ENCODE data around the gene PTP4A1.
A peak's percentile ranks its signal among the peaks of the same experiment; 100 is the strongest.
"Not testable (repeated sequence)": the region's sequence is repeated elsewhere in the genome, so short reads cannot be mapped to it uniquely, and the experiment has no call there.

PTP4A1 gene

GRCh38 chr6:63572044-63572746, at the start of gene PTP4A1, which contains the start of gene LOC128125822:
TSS of gene PTP4A1 (plus strand) at chr6:63572480. CDS start at chr6:63576881, 4,401 bp downstream.
TSS of gene LOC128125822 (plus strand) at chr6:63572480.
- no peaks in the 10 kb centered on the region for H3K27me3 Mint-ChIP-seq (ENCODE audit: low read depth)
- peaks cover 24% of the 10 kb centered on the region for H3K36me3 Mint-ChIP-seq (ENCODE audit: low read depth)
- H3K4me3 Mint-ChIP-seq, result peak within 1 kb of the TSS; percentile 94
- peak; percentile 97 for DNase-seq (ENCODE audit: low spot score)
- H3K4me1 Mint-ChIP-seq (ENCODE audit: low read depth), result peaks cover 31% of the 10 kb centered on the region
- H3K9me3 Mint-ChIP-seq, result no peaks in the 10 kb centered on the region
- peak within 1 kb of the TSS; percentile 94 for H3K27ac Mint-ChIP-seq

GRCh38 chr6:63522911-63523287, 49.4 kb upstream of the PTP4A1 start:
- H3K36me3 Mint-ChIP-seq (ENCODE audit: low read depth); DNase-seq (ENCODE audit: low spot score); H3K27me3 Mint-ChIP-seq (ENCODE audit: low read depth); H3K4me3 Mint-ChIP-seq; H3K27ac Mint-ChIP-seq: not testable (repeated sequence)
- Mint-ChIP-seq H3K9me3 (peaks cover 13% of the 10 kb centered on the region), H3K4me1 (ENCODE audit: low read depth) (peaks cover 38% of the 10 kb centered on the region)

GRCh38 chr6:63523630-63524029, 48.6 kb upstream of the PTP4A1 start:
- no peak overlapping the region for H3K4me3 Mint-ChIP-seq
- no peak overlapping the region for H3K27ac Mint-ChIP-seq
- H3K9me3 Mint-ChIP-seq, result peaks cover 13% of the 10 kb centered on the region
- H3K27me3 Mint-ChIP-seq (ENCODE audit: low read depth), result no peaks in the 10 kb centered on the region
- H3K36me3 Mint-ChIP-seq (ENCODE audit: low read depth), result peaks cover 7% of the 10 kb centered on the region
- peaks cover 43% of the 10 kb centered on the region for H3K4me1 Mint-ChIP-seq (ENCODE audit: low read depth)
- no peak for DNase-seq (ENCODE audit: low spot score)

GRCh38 chr6:63525186-63525878, 46.9 kb upstream of the PTP4A1 start:
- no peaks in the 10 kb centered on the region for H3K27me3 Mint-ChIP-seq (ENCODE audit: low read depth)
- peaks cover 9% of the 10 kb centered on the region for H3K9me3 Mint-ChIP-seq
- peaks cover 7% of the 10 kb centered on the region for H3K36me3 Mint-ChIP-seq (ENCODE audit: low read depth)
- DNase-seq (ENCODE audit: low spot score), result no peak
- H3K27ac Mint-ChIP-seq, result peak overlapping the region; percentile 64
- no peak overlapping the region for H3K4me3 Mint-ChIP-seq
- H3K4me1 Mint-ChIP-seq (ENCODE audit: low read depth), result peaks cover 48% of the 10 kb centered on the region

GRCh38 chr6:63526931-63527330, 45.3 kb upstream of the PTP4A1 start:
- Mint-ChIP-seq H3K4me3 (no peak overlapping the region), H3K27me3 (ENCODE audit: low read depth) (no peaks in the 10 kb centered on the region), H3K27ac (no peak overlapping the region), H3K9me3 (peaks cover 6% of the 10 kb centered on the region), H3K4me1 (ENCODE audit: low read depth) (peaks cover 49% of the 10 kb centered on the region), H3K36me3 (ENCODE audit: low read depth) (peaks cover 13% of the 10 kb centered on the region)
- no peak for DNase-seq (ENCODE audit: low spot score)

GRCh38 chr6:63527658-63528514, 44.4 kb upstream of the PTP4A1 start:
- Mint-ChIP-seq H3K36me3 (ENCODE audit: low read depth) (peaks cover 13% of the 10 kb centered on the region), H3K9me3 (peaks cover 12% of the 10 kb centered on the region), H3K4me3 (peak overlapping the region; percentile 42), H3K27ac (peak overlapping the region; percentile 80), H3K4me1 (ENCODE audit: low read depth) (peaks cover 47% of the 10 kb centered on the region), H3K27me3 (ENCODE audit: low read depth) (no peaks in the 10 kb centered on the region)
- DNase-seq (ENCODE audit: low spot score), result no peak

- DNase-seq (ENCODE audit: low spot score), result peak; percentile 29
- peak overlapping the region; percentile 97 for H3K27ac Mint-ChIP-seq
Observed at GRCh38 chr6:63529498-63529897, 42.8 kb upstream of the PTP4A1 start.

GRCh38 chr6:63530182-63530581, 42.1 kb upstream of the PTP4A1 start:
- peaks cover 11% of the 10 kb centered on the region for H3K36me3 Mint-ChIP-seq (ENCODE audit: low read depth)
- DNase-seq (ENCODE audit: low spot score), result no peak
- H3K4me1 Mint-ChIP-seq (ENCODE audit: low read depth), result peaks cover 41% of the 10 kb centered on the region
- H3K27me3 Mint-ChIP-seq (ENCODE audit: low read depth), result no peaks in the 10 kb centered on the region
- peak overlapping the region; percentile 77 for H3K4me3 Mint-ChIP-seq
- peaks cover 11% of the 10 kb centered on the region for H3K9me3 Mint-ChIP-seq
- peak overlapping the region; percentile 97 for H3K27ac Mint-ChIP-seq

More at GRCh38 chr6:63529498-63529897, 42.8 kb upstream of the PTP4A1 start:
- peaks cover 13% of the 10 kb centered on the region for H3K36me3 Mint-ChIP-seq (ENCODE audit: low read depth)
- H3K9me3 Mint-ChIP-seq, result peaks cover 12% of the 10 kb centered on the region
- peaks cover 45% of the 10 kb centered on the region for H3K4me1 Mint-ChIP-seq (ENCODE audit: low read depth)
- no peaks in the 10 kb centered on the region for H3K27me3 Mint-ChIP-seq (ENCODE audit: low read depth)
- peak overlapping the region; percentile 77 for H3K4me3 Mint-ChIP-seq

- Mint-ChIP-seq H3K4me1 (ENCODE audit: low read depth) (peaks cover 36% of the 10 kb centered on the region), H3K27me3 (ENCODE audit: low read depth) (no peaks in the 10 kb centered on the region), H3K9me3 (peaks cover 6% of the 10 kb centered on the region), H3K27ac (no peak overlapping the region), H3K36me3 (ENCODE audit: low read depth) (peaks cover 6% of the 10 kb centered on the region), H3K4me3 (no peak overlapping the region)
- no peak for DNase-seq (ENCODE audit: low spot score)
Observed at GRCh38 chr6:63530991-63531390, 41.3 kb upstream of the PTP4A1 start.

- Mint-ChIP-seq H3K4me3 (no peak overlapping the region), H3K27me3 (ENCODE audit: low read depth) (peaks cover 3% of the 10 kb centered on the region), H3K27ac (no peak overlapping the region), H3K4me1 (ENCODE audit: low read depth) (peaks cover 30% of the 10 kb centered on the region), H3K36me3 (ENCODE audit: low read depth) (peaks cover 6% of the 10 kb centered on the region), H3K9me3 (peaks cover 6% of the 10 kb centered on the region)
- no peak for DNase-seq (ENCODE audit: low spot score)
Observed at GRCh38 chr6:63533026-63533425, 39.3 kb upstream of the PTP4A1 start.

- H3K27ac Mint-ChIP-seq, result no peak overlapping the region
- H3K36me3 Mint-ChIP-seq (ENCODE audit: low read depth), result peaks cover 6% of the 10 kb centered on the region
- H3K4me1 Mint-ChIP-seq (ENCODE audit: low read depth), result peaks cover 27% of the 10 kb centered on the region
- H3K9me3 Mint-ChIP-seq, result peaks cover 6% of the 10 kb centered on the region
- peaks cover 3% of the 10 kb centered on the region for H3K27me3 Mint-ChIP-seq (ENCODE audit: low read depth)
- DNase-seq (ENCODE audit: low spot score), result no peak
- no peak overlapping the region for H3K4me3 Mint-ChIP-seq
Observed at GRCh38 chr6:63533952-63534351, 38.3 kb upstream of the PTP4A1 start.

GRCh38 chr6:63537201-63537958, 34.9 kb upstream of the PTP4A1 start:
- Mint-ChIP-seq H3K36me3 (ENCODE audit: low read depth) (no peaks in the 10 kb centered on the region), H3K9me3 (peaks cover 3% of the 10 kb centered on the region), H3K27me3 (ENCODE audit: low read depth) (peaks cover 28% of the 10 kb centered on the region), H3K4me3 (no peak overlapping the region), H3K4me1 (ENCODE audit: low read depth) (peaks cover 10% of the 10 kb centered on the region), H3K27ac (no peak overlapping the region)
- DNase-seq (ENCODE audit: low spot score), result no peak

GRCh38 chr6:63537959-63538300, 34.4 kb upstream of the PTP4A1 start:
- H3K9me3 Mint-ChIP-seq, result peaks cover 4% of the 10 kb centered on the region
- H3K27ac Mint-ChIP-seq, result no peak overlapping the region
- peaks cover 33% of the 10 kb centered on the region for H3K27me3 Mint-ChIP-seq (ENCODE audit: low read depth)
- H3K4me1 Mint-ChIP-seq (ENCODE audit: low read depth), result peaks cover 12% of the 10 kb centered on the region
- DNase-seq (ENCODE audit: low spot score), result no peak
- no peak overlapping the region for H3K4me3 Mint-ChIP-seq
- H3K36me3 Mint-ChIP-seq (ENCODE audit: low read depth), result no peaks in the 10 kb centered on the region

Measured in T-helper 2 cell treated with Interferon-gamma antibody and Interleukin-4, amounts not matched to agents 5 μg/mL and 100 μg/mL, for 36 hours (primary cell).